SW 1271 (cell line): ENCODE measurements around the gene DHX32.
"Not testable (repeated sequence)": the region's sequence is repeated elsewhere in the genome, so short reads cannot be mapped to it uniquely, and the experiment has no call there.

Experiments
- DNase-seq, 2 experiments: peaks; one replicate each; lab custom pipeline; 2025; lab: John Stamatoyannopoulos, UW

Gene DHX32

GRCh38 chr10:125881192-125881591 lies at the start of gene DHX32:
Gene DHX32, minus strand, starts transcription at chr10:125881292. Its CDS starts 468 bp downstream, at chr10:125880824.
- DNase-seq = no peak

DNA sequence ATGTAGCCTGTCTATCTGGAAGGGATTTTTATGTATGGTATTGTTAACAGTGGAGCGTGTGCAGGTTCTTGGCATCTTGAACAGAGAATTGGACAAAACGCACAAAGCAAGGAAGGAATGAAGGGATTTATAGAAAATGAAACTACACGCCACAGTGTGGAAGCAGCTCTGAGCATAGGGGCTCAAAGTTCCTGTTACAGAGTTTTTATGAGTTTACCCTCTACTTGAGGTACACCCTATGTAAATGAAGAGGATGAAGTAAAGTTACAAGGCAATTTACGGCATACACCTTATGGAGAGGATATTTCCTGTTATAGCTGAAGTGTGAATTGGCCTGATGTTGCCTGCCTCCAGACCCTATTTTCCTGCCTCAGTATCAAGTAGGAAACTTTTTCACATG lies 48.5 kb upstream of the DHX32 start:
- no peak for DNase-seq

GRCh38 chr10:125928928-125929585 lies 48.0 kb upstream of the DHX32 start:
- no peak for DNase-seq

DNA sequence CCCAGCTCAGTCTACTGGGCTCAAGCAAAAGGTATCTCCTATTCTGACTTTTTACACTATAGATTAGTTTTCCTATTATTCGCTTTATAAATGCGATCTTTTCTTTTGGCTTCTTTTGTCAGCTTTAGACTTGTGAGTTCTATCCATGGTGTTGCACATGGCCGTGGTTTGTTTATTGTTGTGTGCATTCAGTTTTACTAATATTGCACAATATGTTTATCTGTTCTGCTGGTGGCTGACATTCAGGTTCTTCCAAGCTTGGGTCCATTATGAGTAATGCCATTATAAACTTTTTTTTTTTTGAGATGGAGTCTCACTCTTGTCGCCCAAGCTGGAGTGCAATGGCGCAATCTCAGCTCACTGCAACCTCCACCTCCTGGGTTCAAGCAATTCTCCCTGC lies 46.2 kb upstream of the DHX32 start:
- DNase-seq = not testable (repeated sequence)

- no peak for DNase-seq
Measured at GRCh38 chr10:125926247-125926646, 45.2 kb upstream of the DHX32 start.

DNA sequence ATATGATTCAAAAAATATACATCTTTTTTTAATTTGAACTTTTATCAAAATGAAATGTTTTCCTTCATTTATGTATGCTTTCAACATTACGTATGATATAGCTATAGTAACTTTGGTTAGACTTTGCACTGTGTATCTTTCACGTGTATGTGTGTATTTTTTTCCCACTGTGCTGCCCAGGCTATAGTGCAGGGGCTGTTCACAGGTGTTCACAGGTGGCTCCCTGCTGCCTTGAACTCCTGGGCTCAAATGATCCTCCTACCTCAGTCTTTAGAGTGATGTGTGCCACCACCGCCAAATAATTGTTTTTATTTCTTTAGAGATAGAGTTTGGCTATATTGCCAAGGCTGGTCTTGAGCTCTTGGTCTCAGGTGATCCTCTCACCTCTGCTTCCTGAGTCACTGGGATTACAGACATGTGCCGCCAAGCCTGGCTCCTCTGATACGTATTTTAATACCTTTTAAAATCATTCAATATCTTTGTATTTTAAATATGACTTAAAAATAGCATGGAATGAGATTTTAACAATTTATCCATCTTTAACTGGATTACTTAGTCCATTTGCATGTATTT lies 44.3 kb upstream of the DHX32 start:
- DNase-seq = no peak

- not testable (repeated sequence) for DNase-seq
Measured at GRCh38 chr10:125921643-125922306, 40.7 kb upstream of the DHX32 start.

- not testable (repeated sequence) for DNase-seq
Measured at GRCh38 chr10:125917704-125918361, 36.7 kb upstream of the DHX32 start.

DNA sequence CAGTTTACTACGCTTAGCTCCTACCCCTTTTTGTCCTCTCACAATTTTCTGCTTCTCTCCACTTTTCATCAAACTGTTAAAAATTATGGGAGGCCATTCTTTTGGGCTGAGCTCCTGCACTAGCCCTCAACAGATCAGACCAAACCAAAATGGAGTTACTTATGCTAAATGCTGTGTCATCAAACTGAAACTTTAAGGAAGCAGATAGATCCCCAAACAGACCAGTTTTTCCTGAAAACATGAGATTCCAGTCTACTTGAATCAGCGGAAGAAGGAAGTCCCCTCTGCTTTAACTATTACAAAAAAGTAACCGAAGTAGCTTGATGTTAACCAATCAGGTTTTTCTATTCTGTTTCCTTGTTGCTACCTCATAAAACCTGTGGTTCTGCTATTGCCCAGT lies 35.9 kb upstream of the DHX32 start:
- DNase-seq = no peak

- not testable (repeated sequence) for DNase-seq
Measured at GRCh38 chr10:125913277-125913676, 32.2 kb upstream of the DHX32 start.

DNA sequence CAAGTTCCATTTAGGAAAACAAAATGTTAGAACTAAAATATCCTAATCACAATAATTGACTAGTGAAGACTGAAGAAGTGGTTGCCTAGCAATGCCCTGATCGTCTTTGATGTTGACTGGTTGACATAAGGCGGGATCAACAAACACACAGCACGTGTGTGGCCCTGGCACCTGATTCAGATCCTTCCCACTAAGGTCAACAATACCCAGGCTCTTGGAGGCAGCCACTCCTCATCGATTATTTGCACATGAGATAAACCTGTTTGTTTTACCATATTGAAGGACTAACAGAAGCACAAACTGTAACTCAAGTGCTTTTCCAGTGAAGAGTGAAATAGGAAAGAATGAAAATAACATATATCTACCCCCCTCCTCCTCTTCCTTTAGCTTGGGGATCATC lies 30.9 kb upstream of the DHX32 start:
- no peak for DNase-seq

DNA sequence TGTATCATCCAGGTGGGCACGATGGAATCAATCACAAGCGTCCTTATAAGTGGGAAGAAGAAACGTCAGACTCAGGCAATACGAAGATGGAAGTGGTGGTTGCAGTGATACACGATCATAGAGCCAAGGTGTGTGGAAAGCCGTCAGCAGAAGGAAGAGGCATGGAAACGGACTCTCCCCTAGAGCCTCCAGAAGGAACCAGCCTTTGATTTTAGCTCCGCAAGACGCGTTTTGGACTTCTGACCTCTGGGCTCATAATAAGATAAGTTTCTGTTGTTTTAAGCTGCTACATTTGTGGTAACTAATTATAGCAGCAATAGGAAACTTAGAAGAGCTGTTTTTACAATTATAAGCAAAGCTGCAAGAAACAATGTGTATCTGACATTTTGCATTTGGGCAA lies 30.1 kb upstream of the DHX32 start:
- no peak for DNase-seq

- not testable (repeated sequence) for DNase-seq
Measured at GRCh38 chr10:125909491-125909890, 28.4 kb upstream of the DHX32 start.

DNA sequence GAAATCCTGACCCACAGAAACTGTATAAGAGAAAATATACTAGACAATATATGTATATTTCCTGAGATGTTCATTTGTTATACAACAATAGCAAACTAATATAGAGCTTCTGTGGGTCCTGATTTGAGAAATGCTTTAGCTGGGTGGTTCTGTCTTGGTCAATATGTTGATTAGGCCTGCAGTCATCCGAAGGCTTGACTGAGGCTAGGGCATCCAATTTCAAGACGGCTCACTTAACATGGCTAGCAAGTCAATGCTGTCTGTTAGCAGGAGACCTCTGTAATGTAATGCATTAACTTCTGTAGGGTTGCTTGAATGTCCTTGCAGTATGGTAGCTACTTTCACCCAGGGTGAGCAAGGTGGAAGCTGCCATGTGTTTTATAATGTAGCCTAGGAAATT lies 27.7 kb upstream of the DHX32 start:
- DNase-seq = not testable (repeated sequence)

GRCh38 chr10:125907598-125907997 lies 26.5 kb upstream of the DHX32 start:
- not testable (repeated sequence) for DNase-seq

GRCh38 chr10:125905069-125905994 lies 24.2 kb upstream of the DHX32 start:
- not testable (repeated sequence) for DNase-seq

- DNase-seq = not testable (repeated sequence)
Measured at GRCh38 chr10:125903135-125903640, 22.1 kb upstream of the DHX32 start.

- peak in 1 of 2 experiments; percentile 5 for DNase-seq
Measured at GRCh38 chr10:125900963-125901362, 19.9 kb upstream of the DHX32 start.

GRCh38 chr10:125897317-125897716 lies 16.2 kb upstream of the DHX32 start:
- not testable (repeated sequence) for DNase-seq

DNA sequence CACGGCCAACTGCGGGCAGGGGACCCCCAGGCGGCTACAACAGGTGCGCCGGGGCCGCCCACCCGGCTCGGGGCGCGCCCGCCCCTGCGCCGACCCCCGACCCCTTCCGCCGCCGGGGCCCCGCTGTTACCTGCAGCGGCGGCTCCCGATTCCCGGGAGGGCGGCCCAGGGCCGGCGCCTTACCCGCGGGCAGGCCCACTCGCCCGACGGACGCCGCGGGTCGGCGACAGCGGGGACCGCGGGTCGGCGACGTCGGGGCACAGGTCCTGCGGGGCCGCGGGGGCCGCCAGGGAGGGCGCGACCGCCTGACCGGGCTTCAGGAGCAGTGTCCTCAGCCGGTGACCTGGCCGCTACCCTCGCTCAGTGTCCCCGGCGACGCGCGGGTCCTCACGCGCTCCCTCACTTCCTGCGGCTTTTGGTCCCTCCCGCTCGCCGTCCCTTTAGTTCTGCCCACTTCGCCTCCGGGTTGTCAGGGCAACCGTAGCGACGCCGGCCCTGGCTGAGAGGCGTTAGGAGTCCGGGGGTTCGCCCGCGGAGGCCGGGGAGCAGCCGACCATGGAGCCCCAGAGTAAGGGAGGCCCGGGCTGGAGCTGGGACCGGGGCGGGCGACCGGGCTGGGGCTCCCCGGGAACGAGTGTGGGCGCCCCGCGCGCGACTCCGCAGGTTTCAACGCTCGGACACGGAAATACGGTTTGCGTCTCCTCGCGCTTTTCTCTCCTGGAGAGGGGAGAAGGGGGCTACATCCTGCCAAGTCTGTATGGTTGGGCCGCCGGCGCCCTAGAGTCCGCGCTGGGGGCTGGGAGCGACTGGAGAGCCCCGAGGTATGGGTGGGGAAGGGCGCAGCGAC lies 15.2 kb upstream of the DHX32 start, which contains the start of gene FANK1:
Gene FANK1, plus strand, starts transcription at position 477 of the 847 bp plus-strand sequence. Its CDS starts 79 bp downstream, at position 556.
- peak; percentile 27 to 67 for DNase-seq
